HepG2 (cell line): Measurements from ENCODE around the gene DDX28.

Experiments
- ESRRA ChIP-seq: sonication (generic); formaldehyde crosslinking; IDR thresholded peaks from 2 replicates; pipeline ENCODE4 v1.5.1; 2020; ENCODE audit warnings: mild to moderate bottlenecking, low read depth, missing genetic modification reagents
- GTF2F1 ChIP-seq: fragments of 150-350 bp; IDR thresholded peaks from 2 replicates; pipeline ENCODE4 v1.6.1; 2014; ENCODE audit warnings: low read length
- HOXA5 ChIP-seq: sonication (generic); formaldehyde crosslinking; IDR thresholded peaks from 2 replicates; pipeline ENCODE4 v1.4.0; 2020; ENCODE audit warnings: missing genetic modification reagents
- MED13 ChIP-seq: sonication (generic); formaldehyde crosslinking; IDR thresholded peaks from 2 replicates; pipeline ENCODE4 v1.5.0; 2020; ENCODE audit warnings: missing genetic modification reagents
- PHF5A ChIP-seq: IDR thresholded peaks from one replicate; pipeline ENCODE4 v1.6.1; 2018; ENCODE audit warnings: low read depth, missing genetic modification reagents; ENCODE audit not compliant: unreplicated experiment
- RAD21 ChIP-seq: fragments of 450-650 bp; formaldehyde crosslinking; IDR thresholded peaks from 2 replicates; pipeline ENCODE4 v1.5.0; 2020; ENCODE audit warnings: mild to moderate bottlenecking
- SMC3 ChIP-seq: IDR thresholded peaks from 2 replicates; pipeline ENCODE4 v1.6.1; 2011; ENCODE audit warnings: low read length, improper control_type of control experiment
- SRSF4 ChIP-seq: fragments of 200-400 bp; formaldehyde crosslinking; IDR thresholded peaks from one replicate; pipeline ENCODE4 v1.6.1; 2018; ENCODE audit warnings: mild to moderate bottlenecking, low read depth, low read length, moderate library complexity; ENCODE audit not compliant: poor library complexity, severe bottlenecking
- ZNF337 ChIP-seq: sonication (generic); formaldehyde crosslinking; IDR thresholded peaks from 2 replicates; pipeline ENCODE4 v1.5.1; 2020; ENCODE audit warnings: missing genetic modification reagents, low read depth, mild to moderate bottlenecking, borderline replicate concordance
- TF ChIP-seq, protein P1 (sequence below): sonication (generic); formaldehyde crosslinking; IDR thresholded peaks from 2 replicates; pipeline ENCODE4 v1.5.0; 2020; ENCODE audit warnings: mild to moderate bottlenecking, missing genetic modification reagents, moderate library complexity
- TF ChIP-seq, protein P2 (sequence below): sonication (generic); formaldehyde crosslinking; IDR thresholded peaks from 2 replicates; pipeline ENCODE4 v1.4.0; 2020; ENCODE audit warnings: missing genetic modification reagents, borderline replicate concordance
- TF ChIP-seq, protein P3 (sequence below): sonication (generic); formaldehyde crosslinking; IDR thresholded peaks from 2 replicates; pipeline ENCODE4 v1.4.0; 2020; ENCODE audit warnings: missing genetic modification reagents
- TF ChIP-seq, protein P4 (sequence below): sonication (generic); formaldehyde crosslinking; IDR thresholded peaks from 2 replicates; pipeline ENCODE4 v1.5.1; 2020; ENCODE audit warnings: missing genetic modification reagents, mild to moderate bottlenecking, borderline replicate concordance
- TF ChIP-seq, protein P5 (sequence below): sonication (generic); formaldehyde crosslinking; IDR thresholded peaks from 2 replicates; pipeline ENCODE4 v1.5.0; 2020; ENCODE audit warnings: mild to moderate bottlenecking, missing genetic modification reagents

DNA sequence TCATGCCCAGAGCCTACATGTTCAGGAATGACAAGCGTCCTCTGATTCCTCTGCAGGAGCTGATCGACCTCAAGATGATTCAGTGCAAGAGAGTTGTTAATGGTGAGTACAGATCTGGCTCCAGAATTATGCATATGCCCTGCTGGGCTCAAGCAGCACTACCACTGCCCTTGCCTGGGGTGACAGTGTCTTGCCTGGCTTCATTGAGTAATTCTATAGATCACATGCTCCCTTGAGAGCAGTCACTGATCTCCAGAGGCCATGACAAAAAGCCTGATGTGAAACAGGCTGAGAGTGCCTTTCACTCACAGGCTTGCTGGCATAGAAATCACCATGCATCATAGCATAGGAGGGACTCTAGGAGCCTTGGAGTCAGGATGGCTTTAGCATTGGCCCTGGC lies 26.4 kb upstream of the DDX28 start:
- TF ChIP-seq, protein P1, sequence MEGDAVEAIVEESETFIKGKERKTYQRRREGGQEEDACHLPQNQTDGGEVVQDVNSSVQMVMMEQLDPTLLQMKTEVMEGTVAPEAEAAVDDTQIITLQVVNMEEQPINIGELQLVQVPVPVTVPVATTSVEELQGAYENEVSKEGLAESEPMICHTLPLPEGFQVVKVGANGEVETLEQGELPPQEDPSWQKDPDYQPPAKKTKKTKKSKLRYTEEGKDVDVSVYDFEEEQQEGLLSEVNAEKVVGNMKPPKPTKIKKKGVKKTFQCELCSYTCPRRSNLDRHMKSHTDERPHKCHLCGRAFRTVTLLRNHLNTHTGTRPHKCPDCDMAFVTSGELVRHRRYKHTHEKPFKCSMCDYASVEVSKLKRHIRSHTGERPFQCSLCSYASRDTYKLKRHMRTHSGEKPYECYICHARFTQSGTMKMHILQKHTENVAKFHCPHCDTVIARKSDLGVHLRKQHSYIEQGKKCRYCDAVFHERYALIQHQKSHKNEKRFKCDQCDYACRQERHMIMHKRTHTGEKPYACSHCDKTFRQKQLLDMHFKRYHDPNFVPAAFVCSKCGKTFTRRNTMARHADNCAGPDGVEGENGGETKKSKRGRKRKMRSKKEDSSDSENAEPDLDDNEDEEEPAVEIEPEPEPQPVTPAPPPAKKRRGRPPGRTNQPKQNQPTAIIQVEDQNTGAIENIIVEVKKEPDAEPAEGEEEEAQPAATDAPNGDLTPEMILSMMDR = no peak
- TF ChIP-seq ESRRA (CRISPR knock-in tag) (no peak), MED13 (CRISPR knock-in tag) (no peak), SRSF4 (no peak), ZNF337 (CRISPR knock-in tag) (no peak), RAD21 (CRISPR knock-in tag) (no peak), SMC3 (no peak), HOXA5 (CRISPR knock-in tag) (no peak), GTF2F1 (no peak), PHF5A (CRISPR knock-in tag) (no peak)
- TF ChIP-seq, protein P2, sequence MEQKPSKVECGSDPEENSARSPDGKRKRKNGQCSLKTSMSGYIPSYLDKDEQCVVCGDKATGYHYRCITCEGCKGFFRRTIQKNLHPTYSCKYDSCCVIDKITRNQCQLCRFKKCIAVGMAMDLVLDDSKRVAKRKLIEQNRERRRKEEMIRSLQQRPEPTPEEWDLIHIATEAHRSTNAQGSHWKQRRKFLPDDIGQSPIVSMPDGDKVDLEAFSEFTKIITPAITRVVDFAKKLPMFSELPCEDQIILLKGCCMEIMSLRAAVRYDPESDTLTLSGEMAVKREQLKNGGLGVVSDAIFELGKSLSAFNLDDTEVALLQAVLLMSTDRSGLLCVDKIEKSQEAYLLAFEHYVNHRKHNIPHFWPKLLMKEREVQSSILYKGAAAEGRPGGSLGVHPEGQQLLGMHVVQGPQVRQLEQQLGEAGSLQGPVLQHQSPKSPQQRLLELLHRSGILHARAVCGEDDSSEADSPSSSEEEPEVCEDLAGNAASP (CRISPR knock-in tag) = no peak
- TF ChIP-seq, protein P3, sequence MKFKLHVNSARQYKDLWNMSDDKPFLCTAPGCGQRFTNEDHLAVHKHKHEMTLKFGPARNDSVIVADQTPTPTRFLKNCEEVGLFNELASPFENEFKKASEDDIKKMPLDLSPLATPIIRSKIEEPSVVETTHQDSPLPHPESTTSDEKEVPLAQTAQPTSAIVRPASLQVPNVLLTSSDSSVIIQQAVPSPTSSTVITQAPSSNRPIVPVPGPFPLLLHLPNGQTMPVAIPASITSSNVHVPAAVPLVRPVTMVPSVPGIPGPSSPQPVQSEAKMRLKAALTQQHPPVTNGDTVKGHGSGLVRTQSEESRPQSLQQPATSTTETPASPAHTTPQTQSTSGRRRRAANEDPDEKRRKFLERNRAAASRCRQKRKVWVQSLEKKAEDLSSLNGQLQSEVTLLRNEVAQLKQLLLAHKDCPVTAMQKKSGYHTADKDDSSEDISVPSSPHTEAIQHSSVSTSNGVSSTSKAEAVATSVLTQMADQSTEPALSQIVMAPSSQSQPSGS = no peak
- TF ChIP-seq, protein P4, sequence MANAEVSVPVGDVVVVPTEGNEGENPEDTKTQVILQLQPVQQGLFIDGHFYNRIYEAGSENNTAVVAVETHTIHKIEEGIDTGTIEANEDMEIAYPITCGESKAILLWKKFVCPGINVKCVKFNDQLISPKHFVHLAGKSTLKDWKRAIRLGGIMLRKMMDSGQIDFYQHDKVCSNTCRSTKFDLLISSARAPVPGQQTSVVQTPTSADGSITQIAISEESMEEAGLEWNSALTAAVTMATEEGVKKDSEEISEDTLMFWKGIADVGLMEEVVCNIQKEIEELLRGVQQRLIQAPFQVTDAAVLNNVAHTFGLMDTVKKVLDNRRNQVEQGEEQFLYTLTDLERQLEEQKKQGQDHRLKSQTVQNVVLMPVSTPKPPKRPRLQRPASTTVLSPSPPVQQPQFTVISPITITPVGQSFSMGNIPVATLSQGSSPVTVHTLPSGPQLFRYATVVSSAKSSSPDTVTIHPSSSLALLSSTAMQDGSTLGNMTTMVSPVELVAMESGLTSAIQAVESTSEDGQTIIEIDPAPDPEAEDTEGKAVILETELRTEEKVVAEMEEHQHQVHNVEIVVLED (CRISPR knock-in tag) = no peak
- TF ChIP-seq, protein P5, sequence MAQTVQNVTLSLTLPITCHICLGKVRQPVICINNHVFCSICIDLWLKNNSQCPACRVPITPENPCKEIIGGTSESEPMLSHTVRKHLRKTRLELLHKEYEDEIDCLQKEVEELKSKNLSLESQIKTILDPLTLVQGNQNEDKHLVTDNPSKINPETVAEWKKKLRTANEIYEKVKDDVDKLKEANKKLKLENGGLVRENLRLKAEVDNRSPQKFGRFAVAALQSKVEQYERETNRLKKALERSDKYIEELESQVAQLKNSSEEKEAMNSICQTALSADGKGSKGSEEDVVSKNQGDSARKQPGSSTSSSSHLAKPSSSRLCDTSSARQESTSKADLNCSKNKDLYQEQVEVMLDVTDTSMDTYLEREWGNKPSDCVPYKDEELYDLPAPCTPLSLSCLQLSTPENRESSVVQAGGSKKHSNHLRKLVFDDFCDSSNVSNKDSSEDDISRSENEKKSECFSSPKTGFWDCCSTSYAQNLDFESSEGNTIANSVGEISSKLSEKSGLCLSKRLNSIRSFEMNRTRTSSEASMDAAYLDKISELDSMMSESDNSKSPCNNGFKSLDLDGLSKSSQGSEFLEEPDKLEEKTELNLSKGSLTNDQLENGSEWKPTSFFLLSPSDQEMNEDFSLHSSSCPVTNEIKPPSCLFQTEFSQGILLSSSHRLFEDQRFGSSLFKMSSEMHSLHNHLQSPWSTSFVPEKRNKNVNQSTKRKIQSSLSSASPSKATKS (CRISPR knock-in tag) = no peak
